Measurements from ENCODE around the gene EMILIN2. TPM values are rescaled to one million over a fixed set of nuclear protein-coding genes. Genes with fewer than 3 reads are reported as not detected.

EMILIN2 gene
- total RNA-seq, 1 experiment from 2014 or later, result 11.7 TPM

- Mint-ChIP-seq H3K4me3 (no peak overlapping the region), H3K27ac (no peak overlapping the region), H3K4me1 (peaks cover 6% of the 10 kb centered on the region), H3K9me3 (no peaks in the 10 kb centered on the region), H3K36me3 (peaks cover 3% of the 10 kb centered on the region), H3K27me3 (ENCODE audit: low read depth) (no peaks in the 10 kb centered on the region)
- ATAC-seq (no peak), DNase-seq (ENCODE audit: low spot score) (no peak)
- CTCF ChIA-PET, result interaction anchor here (1.0 to 1.6 kb wide), 2 partner anchors 12 to 128 kb away, joined by 4 to 6 read pairs; no protein-coding TSS in a partner anchor
- TF ChIP-seq TP53 (CRISPR knock-in tag; IDR thresholded peaks at IDR 0.05), result no peak
- TF ChIP-seq ZBTB21 (CRISPR knock-in tag; IDR thresholded peaks at IDR 0.05; ENCODE audit: borderline replicate concordance), result no peak
- no peak for TF ChIP-seq ESRRA (CRISPR knock-in tag; IDR thresholded peaks at IDR 0.05; ENCODE audit: borderline replicate concordance)
- no peak for TF ChIP-seq ZNF532 (CRISPR knock-in tag; IDR thresholded peaks at IDR 0.05; ENCODE audit: borderline replicate concordance)
- TF ChIP-seq CREB1 (CRISPR knock-in tag; IDR thresholded peaks at IDR 0.05), result no peak
- TF ChIP-seq PRDM15 (CRISPR knock-in tag; IDR thresholded peaks at IDR 0.05), result no peak
- no peak for TF ChIP-seq ZNF671 (CRISPR knock-in tag; IDR thresholded peaks at IDR 0.05)
- no peak for TF ChIP-seq NFE2L1 (CRISPR knock-in tag; IDR thresholded peaks at IDR 0.05)
- TF ChIP-seq FOXK1 (CRISPR knock-in tag; IDR thresholded peaks at IDR 0.05), result no peak
- TF ChIP-seq ZNF138 (CRISPR knock-in tag; conservative IDR thresholded peaks at IDR 0.05), result no peak
- no peak for TF ChIP-seq CTCF (IDR thresholded peaks at IDR 0.05)
- TF ChIP-seq SMAD4 (CRISPR knock-in tag; IDR thresholded peaks at IDR 0.05), result no peak
- no peak for TF ChIP-seq RORB (CRISPR knock-in tag; IDR thresholded peaks at IDR 0.05)
- TF ChIP-seq ATF6 (CRISPR knock-in tag; IDR thresholded peaks at IDR 0.05), result no peak
- no peak for TF ChIP-seq ELF4 (CRISPR knock-in tag; IDR thresholded peaks at IDR 0.05; ENCODE audit: low read depth)
- POLR2A ChIA-PET, result no interaction called here
Observed at GRCh38 chr18:2935438-2936192, 88.8 kb downstream of the EMILIN2 start.

All from WTC11 (cell line).